Upper lobe of left lung (tissue), 4 donors: ENCODE results near the gene CPTP.

Experiments
- CTCF ChIP-seq, 6 experiments: fragments of 450-650 bp in 4 of 6; fragments of 200-600 bp in 2 of 6; sonication (generic) in 2 of 6; IDR thresholded peaks; one replicate each; pipeline ENCODE4 v1.5.1; 2016 to 2019; ENCODE audit warnings: antibody characterized with exemption in 6 of 6
- EP300 ChIP-seq, 4 donors: sonication (generic); formaldehyde crosslinking; IDR thresholded peaks; one replicate each; pipeline ENCODE4 v1.5.1; 2017; ENCODE audit warnings: antibody characterized with exemption in 4 of 4, control low read depth in 2 of 4

- TF ChIP-seq CTCF (IDR thresholded peaks at IDR 0.05) (no peak), EP300 (IDR thresholded peaks at IDR 0.05) (no peak)
Observed at GRCh38 chr1:1281533-1282321, 42.9 kb upstream of the CPTP start.
